Endothelial cell (in vitro differentiated cells): ENCODE measurements around the gene NT5DC3. TPM values are rescaled to one million over a fixed set of nuclear protein-coding genes. Genes with fewer than 3 reads are reported as not detected.

Source experiments
- DNase-seq: peaks from one replicate; pipeline ENCODE4 v3.0.0; 2021; ENCODE audit warnings: low spot score
- H3K27ac Mint-ChIP-seq: one replicate; pipeline ENCODE4 v1.8.0; 2021; ENCODE audit warnings: mixed read lengths, inconsistent platforms; ENCODE audit not compliant: unreplicated experiment
- H3K27me3 Mint-ChIP-seq: one replicate; pipeline ENCODE4 v1.8.0; 2021; ENCODE audit warnings: mild to moderate bottlenecking, moderate library complexity, mixed read lengths, inconsistent platforms; ENCODE audit not compliant: unreplicated experiment
- H3K36me3 Mint-ChIP-seq: one replicate; pipeline ENCODE4 v1.8.0; 2021; ENCODE audit warnings: mild to moderate bottlenecking, low read depth, mixed read lengths, inconsistent platforms; ENCODE audit not compliant: unreplicated experiment
- H3K4me1 Mint-ChIP-seq: one replicate; pipeline ENCODE4 v1.8.0; 2021; ENCODE audit warnings: mild to moderate bottlenecking, mixed read lengths, inconsistent platforms; ENCODE audit not compliant: unreplicated experiment
- H3K4me3 Mint-ChIP-seq: one replicate; pipeline ENCODE4 v1.8.0; 2021; ENCODE audit warnings: mild to moderate bottlenecking, mixed read lengths, inconsistent platforms; ENCODE audit not compliant: unreplicated experiment
- H3K9me3 Mint-ChIP-seq: one replicate; pipeline ENCODE4 v1.8.0; 2021; ENCODE audit warnings: mixed read lengths, inconsistent platforms; ENCODE audit not compliant: unreplicated experiment
- total RNA-seq: library from RNA; stranded (reverse); fragmentation: NEBNext Ultra II Directional; extraction: Animal tissue kit (Norgen Biotek cat#: 25700); gene quantifications from one replicate; pipeline ENCODE4 v1.2.1, GENCODE V29; 2021; ENCODE audit not compliant: unreplicated experiment
- TF ChIP-seq, protein P1 (sequence below): fragments of 200-600 bp; sonication (generic); IDR thresholded peaks from one replicate; pipeline ENCODE4 v1.5.0; 2021; ENCODE audit warnings: antibody characterized with exemption; ENCODE audit not compliant: unreplicated experiment

Gene NT5DC3
- total RNA-seq, 1 donor from 2014 or later, result 1.3 TPM

DNA sequence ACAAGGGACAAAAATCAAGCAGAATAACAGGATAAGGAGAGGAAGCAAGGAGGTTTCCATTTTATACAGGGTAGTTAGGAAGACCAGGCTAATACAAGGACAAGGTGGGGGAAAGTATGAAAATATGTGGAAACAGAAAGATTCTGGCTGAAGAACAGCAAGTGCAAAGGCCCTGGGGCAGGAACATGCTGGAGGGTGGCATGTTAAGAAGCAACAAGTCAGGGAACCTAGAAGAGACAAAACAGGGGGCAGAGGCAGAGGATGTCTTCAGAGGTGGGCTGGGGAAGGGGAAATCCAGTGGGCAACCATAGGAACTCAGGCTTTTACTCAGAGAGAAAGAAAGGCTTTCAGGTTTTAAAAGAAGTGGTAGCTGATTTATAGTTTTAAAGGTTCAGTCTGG lies 54.8 kb downstream of the NT5DC3 start:
- no peaks in the 10 kb centered on the region for H3K36me3 Mint-ChIP-seq

GRCh38 chr12:103785243-103786031 lies 55.6 kb downstream of the NT5DC3 start:
- Mint-ChIP-seq H3K4me1 (no peaks in the 10 kb centered on the region), H3K27me3 (peaks cover 2% of the 10 kb centered on the region), H3K4me3 (no peak overlapping the region), H3K36me3 (no peaks in the 10 kb centered on the region), H3K9me3 (no peaks in the 10 kb centered on the region), H3K27ac (no peak overlapping the region)
- no peak for DNase-seq
- TF ChIP-seq, protein P1, sequence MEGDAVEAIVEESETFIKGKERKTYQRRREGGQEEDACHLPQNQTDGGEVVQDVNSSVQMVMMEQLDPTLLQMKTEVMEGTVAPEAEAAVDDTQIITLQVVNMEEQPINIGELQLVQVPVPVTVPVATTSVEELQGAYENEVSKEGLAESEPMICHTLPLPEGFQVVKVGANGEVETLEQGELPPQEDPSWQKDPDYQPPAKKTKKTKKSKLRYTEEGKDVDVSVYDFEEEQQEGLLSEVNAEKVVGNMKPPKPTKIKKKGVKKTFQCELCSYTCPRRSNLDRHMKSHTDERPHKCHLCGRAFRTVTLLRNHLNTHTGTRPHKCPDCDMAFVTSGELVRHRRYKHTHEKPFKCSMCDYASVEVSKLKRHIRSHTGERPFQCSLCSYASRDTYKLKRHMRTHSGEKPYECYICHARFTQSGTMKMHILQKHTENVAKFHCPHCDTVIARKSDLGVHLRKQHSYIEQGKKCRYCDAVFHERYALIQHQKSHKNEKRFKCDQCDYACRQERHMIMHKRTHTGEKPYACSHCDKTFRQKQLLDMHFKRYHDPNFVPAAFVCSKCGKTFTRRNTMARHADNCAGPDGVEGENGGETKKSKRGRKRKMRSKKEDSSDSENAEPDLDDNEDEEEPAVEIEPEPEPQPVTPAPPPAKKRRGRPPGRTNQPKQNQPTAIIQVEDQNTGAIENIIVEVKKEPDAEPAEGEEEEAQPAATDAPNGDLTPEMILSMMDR, result no peak

More for the DNA sequence above, 54.8 kb downstream of the NT5DC3 start:
- DNase-seq, result no peak
- Mint-ChIP-seq H3K27me3 (peaks cover 2% of the 10 kb centered on the region), H3K27ac (no peak overlapping the region), H3K4me1 (no peaks in the 10 kb centered on the region), H3K4me3 (no peak overlapping the region), H3K9me3 (no peaks in the 10 kb centered on the region)
- TF ChIP-seq, protein P1, result no peak

DNA sequence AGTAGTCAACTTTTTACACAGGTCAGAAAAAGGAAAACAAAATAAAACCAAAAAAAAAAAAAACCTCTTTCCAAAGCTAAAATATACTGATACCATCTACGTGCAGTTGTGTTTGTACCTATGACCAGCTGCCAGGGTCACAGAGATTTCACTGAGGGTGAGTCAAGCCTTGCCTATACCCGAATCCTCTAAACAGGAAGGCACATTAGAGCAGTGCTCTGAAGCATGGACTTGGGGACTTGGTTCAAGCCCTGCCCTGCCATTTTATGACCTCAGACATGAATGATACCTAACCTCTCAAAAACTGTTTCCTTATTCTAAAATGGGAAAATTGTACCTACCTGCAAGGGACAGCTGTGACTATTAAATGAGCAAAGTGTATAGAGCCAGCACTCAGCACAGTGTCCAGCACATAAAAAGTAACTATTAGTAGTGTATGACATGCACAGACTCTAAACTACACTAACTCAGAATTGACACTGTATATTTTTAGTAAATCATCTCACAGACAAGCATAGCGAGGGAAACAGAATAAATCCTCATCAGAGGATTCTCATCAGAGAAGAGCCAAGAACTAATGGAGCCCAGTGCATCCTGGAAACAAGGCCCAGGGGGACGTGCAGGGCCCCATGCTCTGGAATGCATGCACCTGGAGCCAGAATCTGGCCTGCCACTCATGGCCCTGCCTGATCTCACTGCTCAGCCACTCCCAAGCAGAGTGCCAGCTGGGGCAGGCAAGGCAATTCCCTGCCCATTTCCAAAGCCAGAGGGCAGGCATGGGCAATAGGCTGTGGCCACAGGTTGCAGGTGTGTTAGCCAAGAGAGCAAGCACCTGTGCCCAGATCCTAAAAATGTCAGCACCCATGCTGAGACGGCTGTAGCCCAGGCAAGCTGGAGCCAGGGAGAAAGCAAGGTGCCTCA lies 57.0 kb downstream of the NT5DC3 start:
- H3K27me3 Mint-ChIP-seq, result peaks cover 2% of the 10 kb centered on the region
- no peak overlapping the region for H3K27ac Mint-ChIP-seq
- H3K4me1 Mint-ChIP-seq, result no peaks in the 10 kb centered on the region
- no peak for DNase-seq
- TF ChIP-seq, protein P1, result no peak
- H3K9me3 Mint-ChIP-seq, result no peaks in the 10 kb centered on the region
- H3K4me3 Mint-ChIP-seq, result no peak overlapping the region
- H3K36me3 Mint-ChIP-seq, result no peaks in the 10 kb centered on the region

DNA sequence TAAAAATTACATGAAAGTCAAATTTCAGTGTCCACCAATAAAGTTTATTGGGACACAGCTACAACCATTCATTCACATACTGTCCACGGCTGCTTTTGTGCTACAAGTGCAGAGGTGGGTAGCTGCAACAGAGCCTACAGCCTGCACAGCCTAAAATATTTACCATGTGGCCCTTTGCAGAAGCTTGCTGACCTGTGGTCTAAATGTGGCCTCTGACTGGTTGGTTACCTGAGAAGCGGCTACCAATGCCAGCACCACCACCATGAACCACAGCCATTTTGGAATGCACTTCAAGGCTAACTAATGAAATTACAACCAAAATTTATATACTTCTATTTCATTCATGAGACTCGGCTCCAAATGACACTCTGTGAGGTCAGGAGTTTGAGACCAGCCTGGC lies 58.6 kb downstream of the NT5DC3 start:
- peaks cover 2% of the 10 kb centered on the region for H3K27me3 Mint-ChIP-seq
- H3K27ac Mint-ChIP-seq, result no peak overlapping the region
- TF ChIP-seq, protein P1, result no peak
- H3K4me1 Mint-ChIP-seq, result no peaks in the 10 kb centered on the region
- no peaks in the 10 kb centered on the region for H3K36me3 Mint-ChIP-seq
- no peak for DNase-seq
- no peak overlapping the region for H3K4me3 Mint-ChIP-seq
- H3K9me3 Mint-ChIP-seq, result no peaks in the 10 kb centered on the region
